ENCODE measurements around the gene LDB3. TPM values are rescaled to one million over a fixed set of nuclear protein-coding genes. Genes with fewer than 3 reads are reported as not detected.
"Not testable (repeated sequence)": the region's sequence is repeated elsewhere in the genome, so short reads cannot be mapped to it uniquely, and the experiment has no call there.

Gene LDB3
- polyA plus RNA-seq (ENCODE audit: low read depth in 6 of 6): under 1 TPM in 1 of 6 donors, not detected in 5; 0.24 TPM

GRCh38 chr10:86668297-86669165, at the start of gene LDB3:
TSS of gene LDB3 (plus strand) at chr10:86668511. CDS start at chr10:86668692, 181 bp downstream.
- peaks cover 12 to 21% (median 12%) of the 10 kb centered on the region in 3 donors for H3K4me1 Mint-ChIP-seq
- no peak for DNase-seq
- H3K9me3 Mint-ChIP-seq: no peaks in the 10 kb centered on the region
- no peak for ATAC-seq (ENCODE audit: low read depth in 2 of 2)
- H3K36me3 Mint-ChIP-seq: no peaks in the 10 kb centered on the region
- no peak within 1 kb of the TSS for H3K27ac Mint-ChIP-seq
- H3K4me3 Mint-ChIP-seq: no peak within 1 kb of the TSS
- H3K27me3 Mint-ChIP-seq: peaks cover 0 to 9% (median 4%) of the 10 kb centered on the region in 3 donors

GRCh38 chr10:86628311-86628710, 40.0 kb upstream of the LDB3 start:
- H3K9me3 Mint-ChIP-seq: no peaks in the 10 kb centered on the region
- H3K4me3 Mint-ChIP-seq: no peak overlapping the region
- DNase-seq: no peak
- no peak for ATAC-seq (ENCODE audit: low read depth in 2 of 2)
- H3K36me3 Mint-ChIP-seq: no peaks in the 10 kb centered on the region
- H3K27ac Mint-ChIP-seq: no peak overlapping the region
- H3K27me3 Mint-ChIP-seq: peaks cover 18 to 62% (median 50%) of the 10 kb centered on the region in 3 donors
- H3K4me1 Mint-ChIP-seq: peaks cover 2 to 5% (median 3%) of the 10 kb centered on the region in 3 donors

GRCh38 chr10:86630079-86630478, 38.2 kb upstream of the LDB3 start:
- H3K27me3 Mint-ChIP-seq: peaks cover 28 to 72% (median 65%) of the 10 kb centered on the region in 3 donors
- peaks cover 2 to 5% (median 3%) of the 10 kb centered on the region in 3 donors for H3K4me1 Mint-ChIP-seq
- no peak for DNase-seq
- ATAC-seq (ENCODE audit: low read depth in 2 of 2): no peak
- no peaks in the 10 kb centered on the region for H3K36me3 Mint-ChIP-seq
- no peak overlapping the region for H3K27ac Mint-ChIP-seq
- H3K4me3 Mint-ChIP-seq: no peak overlapping the region
- H3K9me3 Mint-ChIP-seq: no peaks in the 10 kb centered on the region

- ATAC-seq (ENCODE audit: low read depth in 2 of 2): no peak
- no peaks in the 10 kb centered on the region for H3K9me3 Mint-ChIP-seq
- peaks cover 25 to 66% (median 64%) of the 10 kb centered on the region in 3 donors for H3K27me3 Mint-ChIP-seq
- no peak overlapping the region for H3K4me3 Mint-ChIP-seq
- DNase-seq: no peak
- H3K4me1 Mint-ChIP-seq: peaks cover 2 to 5% (median 3%) of the 10 kb centered on the region in 3 donors
- H3K27ac Mint-ChIP-seq: no peak overlapping the region
- H3K36me3 Mint-ChIP-seq: no peaks in the 10 kb centered on the region
Measured at GRCh38 chr10:86632009-86632800, 36.1 kb upstream of the LDB3 start.

- H3K27me3 Mint-ChIP-seq: peaks cover 25 to 59% (median 57%) of the 10 kb centered on the region in 3 donors
Measured at GRCh38 chr10:86632951-86633350, 35.4 kb upstream of the LDB3 start.

GRCh38 chr10:86635402-86635801, 32.9 kb upstream of the LDB3 start:
- Mint-ChIP-seq H3K27ac (peak overlapping the region in 1 of 6 donors; percentile 64), H3K4me3 (no peak overlapping the region), H3K27me3 (peaks cover 20 to 54% (median 44%) of the 10 kb centered on the region in 3 donors), H3K36me3 (no peaks in the 10 kb centered on the region), H3K9me3 (no peaks in the 10 kb centered on the region), H3K4me1 (peaks cover 2 to 5% (median 3%) of the 10 kb centered on the region in 3 donors)
- DNase-seq (no peak), ATAC-seq (ENCODE audit: low read depth in 2 of 2) (no peak)

More at GRCh38 chr10:86632951-86633350, 35.4 kb upstream of the LDB3 start:
- no peaks in the 10 kb centered on the region for H3K9me3 Mint-ChIP-seq
- DNase-seq: no peak
- H3K4me1 Mint-ChIP-seq: peaks cover 2 to 5% (median 3%) of the 10 kb centered on the region in 3 donors
- H3K4me3 Mint-ChIP-seq: no peak overlapping the region
- H3K36me3 Mint-ChIP-seq: no peaks in the 10 kb centered on the region
- no peak overlapping the region for H3K27ac Mint-ChIP-seq
- ATAC-seq (ENCODE audit: low read depth in 2 of 2): no peak

- Mint-ChIP-seq H3K27ac (no peak overlapping the region), H3K27me3 (peaks cover 16 to 45% (median 35%) of the 10 kb centered on the region in 3 donors), H3K4me3 (no peak overlapping the region), H3K36me3 (no peaks in the 10 kb centered on the region), H3K9me3 (peaks cover 0 to 2% (median 0%) of the 10 kb centered on the region in 7 donors), H3K4me1 (peaks cover 2 to 5% (median 3%) of the 10 kb centered on the region in 3 donors)
- ATAC-seq (ENCODE audit: low read depth in 2 of 2) (no peak), DNase-seq (no peak)
Measured at GRCh38 chr10:86636311-86636710, 32.0 kb upstream of the LDB3 start.

- H3K36me3 Mint-ChIP-seq: no peaks in the 10 kb centered on the region
- no peak overlapping the region for H3K4me3 Mint-ChIP-seq
- H3K4me1 Mint-ChIP-seq: peaks cover 0 to 7% (median 4%) of the 10 kb centered on the region in 3 donors
- peaks cover 0 to 18% (median 6%) of the 10 kb centered on the region in 3 donors for H3K27me3 Mint-ChIP-seq
- no peak overlapping the region for H3K27ac Mint-ChIP-seq
- ATAC-seq (ENCODE audit: low read depth in 2 of 2) (no peak), DNase-seq (no peak)
- peaks cover 0 to 10% (median 3%) of the 10 kb centered on the region in 7 donors for H3K9me3 Mint-ChIP-seq
Measured at GRCh38 chr10:86642021-86642420, 26.3 kb upstream of the LDB3 start.

- Mint-ChIP-seq H3K27me3 (peaks cover 0 to 18% (median 6%) of the 10 kb centered on the region in 3 donors), H3K4me3 (no peak overlapping the region), H3K27ac (no peak overlapping the region), H3K4me1 (peaks cover 0 to 7% (median 4%) of the 10 kb centered on the region in 3 donors), H3K9me3 (peaks cover 0 to 10% (median 3%) of the 10 kb centered on the region in 7 donors), H3K36me3 (no peaks in the 10 kb centered on the region)
- no peak for ATAC-seq (ENCODE audit: low read depth in 2 of 2)
- no peak for DNase-seq
Measured at GRCh38 chr10:86642499-86642898, 25.8 kb upstream of the LDB3 start.

GRCh38 chr10:86644152-86644793, 24.0 kb upstream of the LDB3 start:
- ATAC-seq (ENCODE audit: low read depth in 2 of 2): no peak
- Mint-ChIP-seq H3K27me3 (peaks cover 0 to 17% (median 6%) of the 10 kb centered on the region in 3 donors), H3K9me3 (peaks cover 0 to 10% (median 3%) of the 10 kb centered on the region in 7 donors), H3K4me1 (peaks cover 0 to 7% (median 4%) of the 10 kb centered on the region in 3 donors), H3K27ac (no peak overlapping the region), H3K36me3 (no peaks in the 10 kb centered on the region), H3K4me3 (no peak overlapping the region)
- DNase-seq: no peak

- Mint-ChIP-seq H3K36me3 (no peaks in the 10 kb centered on the region), H3K27me3 (peaks cover 0 to 14% (median 6%) of the 10 kb centered on the region in 3 donors), H3K4me1 (peaks cover 0 to 7% (median 4%) of the 10 kb centered on the region in 3 donors), H3K4me3 (no peak overlapping the region), H3K27ac (no peak overlapping the region), H3K9me3 (peaks cover 0 to 10% (median 3%) of the 10 kb centered on the region in 7 donors)
- no peak for DNase-seq
- ATAC-seq (ENCODE audit: low read depth in 2 of 2): no peak
Measured at GRCh38 chr10:86644794-86645445, 23.4 kb upstream of the LDB3 start.

- H3K4me1 Mint-ChIP-seq; H3K27ac Mint-ChIP-seq; H3K36me3 Mint-ChIP-seq; DNase-seq; H3K9me3 Mint-ChIP-seq; H3K4me3 Mint-ChIP-seq; ATAC-seq (ENCODE audit: low read depth in 2 of 2): not testable (repeated sequence)
- peaks cover 5 to 12% (median 11%) of the 10 kb centered on the region in 3 donors for H3K27me3 Mint-ChIP-seq
Measured at GRCh38 chr10:86645621-86646165, 22.6 kb upstream of the LDB3 start.

Measured in naive B cell (primary cell).